ENCODE results near the gene SIDT2.
"Not testable (repeated sequence)": the region's sequence is repeated elsewhere in the genome, so short reads cannot be mapped to it uniquely, and the experiment has no call there.

DNA sequence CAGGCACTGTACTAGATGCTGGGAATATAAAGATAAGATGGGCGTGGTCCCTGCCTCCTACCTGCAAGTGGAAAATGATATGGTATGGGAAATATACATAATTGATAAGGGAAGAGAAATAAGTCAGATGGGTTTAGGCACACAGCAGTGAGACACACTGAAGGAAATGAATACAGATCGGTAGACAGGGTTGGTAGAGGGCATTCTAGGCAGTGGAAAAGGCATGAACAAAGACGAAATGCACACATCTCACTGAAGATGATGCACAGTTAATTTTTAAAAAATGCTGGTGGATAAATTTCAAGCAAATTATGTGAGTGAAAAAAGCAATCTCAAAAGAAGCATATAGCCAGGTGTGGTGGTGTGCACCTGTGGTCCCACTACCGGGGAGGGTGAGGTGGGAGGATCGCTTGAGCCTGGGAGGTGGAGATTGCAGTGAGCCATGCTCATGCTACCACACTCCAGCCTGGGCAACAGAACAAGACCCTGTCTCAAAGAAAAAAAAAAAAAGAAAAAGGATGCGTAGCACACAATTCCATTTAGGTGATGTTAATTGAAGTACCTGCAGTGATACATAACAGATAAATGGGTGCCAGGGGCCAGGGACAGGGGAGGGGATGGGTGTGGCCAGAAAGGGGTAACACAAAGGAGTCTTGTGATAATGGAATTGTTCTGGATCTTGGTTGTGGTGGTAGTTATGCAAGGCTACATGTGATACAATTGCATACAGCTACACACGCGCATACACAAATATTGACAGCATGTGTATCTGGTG, 31.0 kb downstream of the SIDT2 start:
- TF ChIP-seq CTCF (conservative IDR thresholded peaks at IDR 0.05); ZFX (IDR thresholded peaks at IDR 0.05): not testable (repeated sequence)
